Kidney (tissue), 14 donors: ENCODE data around the gene DHRS3. TPM values are rescaled to one million over a fixed set of nuclear protein-coding genes. Genes with fewer than 3 reads are reported as not detected.

ENCODE experiments used
- DNase-seq, 5 donors: peaks; one replicate each; pipeline ENCODE4 v3.0.0-alpha.2; 2013 to 2020
- FAIRE-seq: peaks from 2 replicates; lab custom pipeline; 2012; peaks lifted over from hg19 to GRCh38; lab: Jason Lieb, UNC
- H3K27ac ChIP-seq, 2 donors: one replicate each; pipeline ENCODE4 v1.7.0; 2013; ENCODE audit warnings: low read depth in 2 of 2, low read length in 2 of 2, inconsistent platforms in 1 of 2
- H3K27me3 ChIP-seq: one replicate; pipeline ENCODE4 v1.7.1; 2013; ENCODE audit warnings: low read length, inconsistent platforms; ENCODE audit not compliant: control insufficient read depth, insufficient read depth
- H3K36me3 ChIP-seq, 3 donors: one replicate each; pipeline versions ENCODE4 v1.7.0 to v1.7.1; 2013; ENCODE audit warnings: low read length in 3 of 3, control low read depth in 1 of 3, inconsistent platforms in 1 of 3; ENCODE audit not compliant: insufficient read depth in 3 of 3, control insufficient read depth in 2 of 3
- H3K4me1 ChIP-seq, 3 donors: one replicate each; pipeline versions ENCODE4 v1.7.0 to v1.7.1; 2013; ENCODE audit warnings: low read length in 3 of 3, inconsistent platforms in 1 of 3, low read depth in 1 of 3; ENCODE audit not compliant: control insufficient read depth in 2 of 3, insufficient read depth in 2 of 3
- H3K4me3 ChIP-seq, 3 donors: one replicate each; pipeline versions ENCODE4 v1.7.0 to v1.8.1; 2013; ENCODE audit warnings: low read length in 3 of 3, control low read depth in 1 of 3, inconsistent platforms in 1 of 3
- H3K9ac ChIP-seq, 3 donors: one replicate each; pipeline versions ENCODE4 v1.7.0 to v1.7.1; 2013; ENCODE audit warnings: low read length in 3 of 3, control low read depth in 1 of 3, inconsistent platforms in 1 of 3
- H3K9me3 ChIP-seq, 3 donors: one replicate each; pipeline versions ENCODE4 v1.7.0 to v1.7.1; 2013; ENCODE audit warnings: low read length in 3 of 3, control low read depth in 1 of 3, inconsistent platforms in 1 of 3; ENCODE audit not compliant: control insufficient read depth in 2 of 3, insufficient read depth in 1 of 3
- CTCF ChIP-seq: IDR thresholded peaks from 3 replicates; pipeline ENCODE4 v1.5.1; 2012; ENCODE audit warnings: mild to moderate bottlenecking, moderate library complexity, borderline replicate concordance; ENCODE audit not compliant: insufficient read depth; ENCODE audit errors: extremely low read depth
- intact Hi-C: fragments of 100-400 bp; cut with DNase I; formaldehyde crosslinking; loops from one replicate; pipeline ENCODE4 v1.11.1; 2022
- microRNA-seq: library from miRNA; unstranded; fragments of <30 nt; microRNA quantifications from one replicate; pipeline ENCODE4 v1.2.0, GENCODE V29; 2020
- polyA plus RNA-seq: library from polyadenylated mRNA; stranded (reverse); fragments of 350-450 nt; fragmentation: Illumina TruSeq; extraction: RNeasy Lipid Tissue Mini Kit (QIAGEN cat#74804); gene quantifications from one replicate; pipeline ENCODE4 v1.2.3, GENCODE V29; 2014; ENCODE audit warnings: low read depth, low replicate concordance; ENCODE audit not compliant: insufficient read depth
- total RNA-seq: library from RNA; stranded (reverse); fragmentation: NEBNext Ultra II Directional; extraction: Animal tissue kit (Norgen Biotek cat#: 25700); gene quantifications from one replicate; pipeline ENCODE4 v1.2.1, GENCODE V29; 2021
- donor health status: control.
- donor health status: control.
- donor health status: control.
- donor health status: control.
- donor health status: control.
- donor health status: DM: yes; HTN: yes; CAD: no.
- donor health status: Normal renal cell carcinoma (clear cell type).

The DHRS3 gene
- total and polyA plus RNA-seq, 2 donors from 2014 or later = 44.8 to 97.1 TPM

GRCh38 chr1:12518931-12519692 lies 98.9 kb downstream of the DHRS3 start:
- no peaks in the 10 kb centered on the region for H3K36me3 ChIP-seq
- H3K4me3 ChIP-seq = peak overlapping the region in 1 of 3 donors; percentile 6
- H3K27me3 ChIP-seq = no peaks in the 10 kb centered on the region
- no peak overlapping the region for H3K27ac ChIP-seq
- no peak for TF ChIP-seq CTCF
- no peak for FAIRE-seq
- intact Hi-C loops = no loop called here
- H3K4me1 ChIP-seq = peaks cover 0 to 2% (median 2%) of the 10 kb centered on the region in 3 donors
- DNase-seq = peak in 4 of 5 donors; percentile 70 to 86 (median 78)
- no peak overlapping the region for H3K9ac ChIP-seq
- no peaks in the 10 kb centered on the region for H3K9me3 ChIP-seq

Small RNA genes lying within 50 kb of the gene (microRNA-seq; reads per million reads assigned to microRNA genes)
- not detected for gene MIR6730

Other genes starting within 250 kb of the DHRS3 start
- gene AADACL4, start 25.9 kb upstream of the DHRS3 start, total RNA-seq = 0.16 TPM
- 0.58 TPM for gene AADACL4, start 25.9 kb upstream of the DHRS3 start, polyA plus RNA-seq
- not detected for gene AADACL3, start 97.9 kb upstream of the DHRS3 start, total RNA-seq
- not detected for gene AADACL3, start 97.9 kb upstream of the DHRS3 start, polyA plus RNA-seq
- not detected for gene CFAP107, start 128.0 kb upstream of the DHRS3 start, total RNA-seq
- gene CFAP107, start 128.0 kb upstream of the DHRS3 start, polyA plus RNA-seq = not detected
- gene PRAMEF12, start 155.5 kb upstream of the DHRS3 start, total RNA-seq = not detected
- not detected for gene PRAMEF12, start 155.5 kb upstream of the DHRS3 start, polyA plus RNA-seq
- not detected for gene PRAMEF1, start 173.2 kb upstream of the DHRS3 start, total RNA-seq
- not detected for gene PRAMEF1, start 173.2 kb upstream of the DHRS3 start, polyA plus RNA-seq
- not detected for gene PRAMEF11, start 213.2 kb upstream of the DHRS3 start, total RNA-seq
- not detected for gene PRAMEF11, start 213.2 kb upstream of the DHRS3 start, polyA plus RNA-seq
- gene HNRNPCL1, start 230.5 kb upstream of the DHRS3 start, total RNA-seq = not detected
- gene HNRNPCL1, start 230.5 kb upstream of the DHRS3 start, polyA plus RNA-seq = not detected
- not detected for gene PRAMEF2, start 238.9 kb upstream of the DHRS3 start, total RNA-seq
- not detected for gene PRAMEF2, start 238.9 kb upstream of the DHRS3 start, polyA plus RNA-seq